Measurements from ENCODE around the gene VSTM2L. TPM values are rescaled to one million over a fixed set of nuclear protein-coding genes. Genes with fewer than 3 reads are reported as not detected.
A peak's percentile ranks its signal among the peaks of the same experiment; 100 is the strongest.

Gene VSTM2L
- polyA plus RNA-seq, 2 of the 4 experiments (the other 2 are of a cell fraction): 2.0 to 5.8 TPM

GRCh38 chr20:37994512-37994911, 91.6 kb downstream of the VSTM2L start:
- peak in 1 of 2 experiments; percentile 49; a peak in 3 of 6 replicates for ATAC-seq

More at GRCh38 chr20:37994512-37994911, 91.6 kb downstream of the VSTM2L start:
- Histone ChIP-seq H3K4me3 (no peak overlapping the region), H3K4me2 (peak overlapping the region; percentile 25; the same call in 2 of the 3 replicates), H3K4me1 (peaks cover 50% of the 10 kb centered on the region), H3K27ac (peak overlapping the region; percentile 37 to 64; a peak in 3 of 6 replicates), H3K9me3 (no peaks in the 10 kb centered on the region)
- WGBS (ENCODE audit: missing lambda C conversion rate): 47% methylated on average over 4 of the region's 4 CpGs
- no peak for TF ChIP-seq CHD4 (IDR thresholded peaks at IDR 0.05; ENCODE audit: borderline replicate concordance)
- TF ChIP-seq ZC3H11A (IDR thresholded peaks at IDR 0.05): no peak
- TF ChIP-seq ZNF302 (CRISPR knock-in tag; IDR thresholded peaks at IDR 0.05): no peak
- TF ChIP-seq HMGXB4 (CRISPR knock-in tag; IDR thresholded peaks at IDR 0.05; ENCODE audit: borderline replicate concordance): no peak
- TF ChIP-seq MAFK (IDR thresholded peaks at IDR 0.05; ENCODE audit: partially characterized antibody): no peak
- no peak for TF ChIP-seq NFE2L2 (conservative IDR thresholded peaks at IDR 0.05; ENCODE audit: low read length)
- TF ChIP-seq CHD2 (IDR thresholded peaks at IDR 0.05; ENCODE audit: low read length, partially characterized antibody): no peak
- TF ChIP-seq MAX (IDR thresholded peaks at IDR 0.05): 0 out of 2 replicates have a peak, but pooled peaks have one; percentile 29
- TF ChIP-seq ZFP36 (IDR thresholded peaks at IDR 0.05; ENCODE audit: borderline replicate concordance, partially characterized antibody): no peak
- no peak for TF ChIP-seq NR3C1 (IDR thresholded peaks at IDR 0.05)
- TF ChIP-seq CEBPB (IDR thresholded peaks at IDR 0.05): peak; percentile 29 to 64; a peak in 2 of 4 replicates
- ChIA-PET CTCF (interaction anchor here (1.0 to 5.2 kb wide), 15 partner anchors 8 to 431 kb away, joined by 3 to 41 read pairs (median 5); partner anchors contain the start of gene VSTM2L), POLR2A (interaction anchor here (1.0 to 2.1 kb wide), 2 partner anchors 39 to 87 kb away, joined by 3 to 7 read pairs; partner anchors contain the start of genes RPRD1B and TTI1)
- DNase-seq (ENCODE audit: low read depth in 1 of 2, low spot score in 1 of 2) (peak; percentile 40 to 49), FAIRE-seq (no peak)

Other genes with a start within 250 kb of the VSTM2L start
- gene CTNNBL1, start 209.1 kb upstream of the VSTM2L start, polyA plus RNA-seq (2011; rRNA removed): 39.0 and 41.0 TPM in 2 replicates
- gene CTNNBL1, start 209.1 kb upstream of the VSTM2L start, polyA plus RNA-seq (2017; fragmentation: RNase III; extraction: RNeasy Plus Mini Kit Qiagen cat#74134 plus additional on column Dnase treatment): 57.9 to 60.4 TPM (median 59.9 TPM) in 3 replicates
- 27.9 and 30.6 TPM in 2 replicates for gene TTI1, start 130.3 kb downstream of the VSTM2L start, polyA plus RNA-seq (2011; rRNA removed)
- gene TTI1, start 130.3 kb downstream of the VSTM2L start, polyA plus RNA-seq (2017; fragmentation: RNase III; extraction: RNeasy Plus Mini Kit Qiagen cat#74134 plus additional on column Dnase treatment): 19.6 to 20.6 TPM (median 20.0 TPM) in 3 replicates
- 26.7 and 28.4 TPM in 2 replicates for gene RPRD1B, start 130.6 kb downstream of the VSTM2L start, polyA plus RNA-seq (2011; rRNA removed)
- gene RPRD1B, start 130.6 kb downstream of the VSTM2L start, polyA plus RNA-seq (2017; fragmentation: RNase III; extraction: RNeasy Plus Mini Kit Qiagen cat#74134 plus additional on column Dnase treatment): 16.1 to 17.1 TPM (median 16.4 TPM) in 3 replicates